ES-I3 (cell line): ENCODE measurements around the gene TTLL5.

ENCODE experiments used
- H3K36me3 ChIP-seq: 2 replicates; pipeline ENCODE4 v1.6.1; 2013; ENCODE audit warnings: mild to moderate bottlenecking, low read length, control low read depth, moderate library complexity; ENCODE audit not compliant: insufficient read depth
- H3K4me1 ChIP-seq: 2 replicates; pipeline ENCODE4 v1.6.1; 2013; ENCODE audit warnings: mild to moderate bottlenecking, control low read depth, low read length; ENCODE audit not compliant: insufficient read depth
- H3K9ac ChIP-seq: 2 replicates; pipeline ENCODE4 v1.6.1; 2013; ENCODE audit warnings: low read depth, mild to moderate bottlenecking, low read length, moderate library complexity
- H3K9me3 ChIP-seq: 2 replicates; pipeline ENCODE4 v1.6.1; 2013; ENCODE audit warnings: mild to moderate bottlenecking, low read length, moderate library complexity; ENCODE audit not compliant: control insufficient read depth, insufficient read depth

The TTLL5 gene

DNA sequence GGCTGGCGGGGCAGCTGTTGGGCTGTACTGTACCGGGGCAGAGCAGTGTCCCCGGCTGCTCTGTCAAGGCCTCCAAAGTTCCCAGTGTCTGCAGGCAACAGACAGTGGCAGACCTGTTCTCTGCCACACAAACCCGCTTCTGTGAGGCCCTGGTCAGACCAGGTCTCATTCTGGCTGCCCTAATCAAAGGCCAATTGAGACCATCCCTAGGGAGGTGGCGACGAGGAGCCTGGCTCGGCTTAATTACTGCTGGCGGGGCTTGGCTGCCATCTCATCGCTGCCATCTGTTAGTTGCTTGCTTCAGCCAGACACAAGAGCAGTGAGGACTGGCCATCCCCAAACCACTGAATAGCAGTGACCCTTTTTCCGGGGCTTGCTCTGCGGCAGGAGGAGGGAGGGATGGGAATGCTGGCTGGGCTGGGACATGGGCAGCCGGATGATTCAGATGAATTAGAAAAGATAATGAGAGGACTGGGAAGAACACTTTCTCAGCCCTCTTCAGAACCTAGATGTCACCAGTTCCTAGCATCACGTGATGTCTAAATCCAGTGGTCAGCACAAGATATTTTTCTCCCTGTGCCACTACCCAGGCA is 24.9 kb upstream of the TTLL5 start:
- no peaks in the 10 kb centered on the region for H3K9me3 ChIP-seq
- no peaks in the 10 kb centered on the region for H3K36me3 ChIP-seq
- H3K4me1 ChIP-seq = peaks cover 14% of the 10 kb centered on the region
- no peak overlapping the region for H3K9ac ChIP-seq

DNA sequence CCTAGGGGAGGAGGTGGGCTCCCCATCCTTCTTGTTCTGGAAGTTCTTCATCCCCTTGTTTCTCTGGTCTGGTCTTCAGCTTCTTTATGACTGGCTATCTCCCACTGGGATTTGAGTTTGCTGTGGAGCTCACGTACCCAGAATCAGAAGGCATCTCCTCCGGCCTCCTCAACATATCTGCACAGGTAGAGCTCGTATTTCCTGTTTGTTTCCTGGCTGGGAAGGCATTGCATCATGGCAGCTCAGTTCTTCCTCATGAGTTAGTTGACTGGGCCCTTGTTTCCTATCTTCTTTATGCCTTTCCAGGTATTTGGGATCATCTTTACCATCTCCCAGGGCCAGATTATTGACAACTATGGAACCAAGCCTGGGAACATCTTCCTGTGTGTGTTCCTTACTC is 20.2 kb upstream of the TTLL5 start:
- Histone ChIP-seq H3K9ac (no peak overlapping the region), H3K9me3 (no peaks in the 10 kb centered on the region), H3K4me1 (peaks cover 3% of the 10 kb centered on the region; the same call in 1 of the 2 replicates), H3K36me3 (no peaks in the 10 kb centered on the region)

DNA sequence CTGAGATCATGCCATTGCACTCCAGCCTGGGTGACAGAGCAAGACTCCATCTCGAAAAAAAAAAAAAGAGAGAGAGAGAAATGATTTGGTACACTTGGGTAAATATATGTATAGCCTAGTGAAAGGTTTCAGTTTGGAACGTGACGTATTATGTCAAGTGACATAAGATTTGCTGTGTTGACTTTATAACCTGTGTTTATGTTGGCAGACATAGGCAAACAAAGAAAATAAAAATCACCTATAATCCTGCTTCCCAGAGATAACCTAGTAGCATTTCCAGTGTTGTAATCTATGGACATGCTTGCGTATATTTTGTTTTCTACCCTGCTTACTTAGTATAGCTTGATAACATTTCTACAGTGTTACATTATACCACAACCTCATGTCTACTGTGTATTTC is 17.1 kb upstream of the TTLL5 start:
- H3K9ac ChIP-seq = no peak overlapping the region
- no peaks in the 10 kb centered on the region; the same call in 1 of the 2 replicates for H3K4me1 ChIP-seq
- H3K9me3 ChIP-seq = no peaks in the 10 kb centered on the region
- H3K36me3 ChIP-seq = peaks cover 7% of the 10 kb centered on the region

DNA sequence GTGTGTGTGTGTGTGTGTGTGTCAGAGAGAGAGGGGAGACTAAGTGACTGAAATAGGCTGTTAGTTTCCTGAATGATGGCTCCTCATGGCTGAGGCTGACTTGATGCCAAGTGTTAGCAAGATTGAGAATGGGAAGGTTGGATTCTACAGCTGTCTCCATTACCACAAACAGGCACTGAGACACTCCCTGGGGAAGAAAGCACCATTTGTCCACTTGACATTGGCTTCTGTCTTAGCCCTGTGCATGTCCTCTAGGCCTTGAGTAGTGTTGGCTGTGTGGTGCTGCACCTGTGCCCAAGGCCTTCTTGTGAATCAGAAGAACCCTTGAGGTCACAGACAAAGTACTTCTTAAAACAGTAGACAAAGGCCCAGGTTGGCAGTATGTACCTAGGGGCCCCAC is 16.0 kb upstream of the TTLL5 start:
- Histone ChIP-seq H3K4me1 (no peaks in the 10 kb centered on the region; the same call in 1 of the 2 replicates), H3K9ac (no peak overlapping the region), H3K36me3 (peaks cover 7% of the 10 kb centered on the region), H3K9me3 (no peaks in the 10 kb centered on the region)

DNA sequence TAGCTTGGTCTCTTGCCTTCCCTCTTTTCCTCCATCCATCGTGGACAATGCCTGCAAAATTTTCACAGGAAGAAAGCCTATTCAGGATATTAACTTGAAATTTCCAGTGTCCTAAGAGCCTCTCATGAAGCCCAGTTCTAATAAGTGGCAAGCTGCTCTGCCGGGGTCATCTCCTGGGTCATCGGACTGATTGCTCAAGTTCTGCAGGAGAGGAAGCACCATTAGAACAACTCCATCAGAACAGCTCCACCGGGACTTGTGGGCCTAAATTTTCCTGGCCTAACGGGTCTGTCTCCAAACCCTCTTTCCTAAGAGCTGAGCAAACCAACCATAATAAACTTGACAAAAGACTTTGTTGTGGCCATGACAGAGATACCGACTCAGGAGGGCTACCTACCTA is 14.3 kb upstream of the TTLL5 start:
- Histone ChIP-seq H3K9me3 (no peaks in the 10 kb centered on the region), H3K4me1 (no peaks in the 10 kb centered on the region; the same call in 1 of the 2 replicates), H3K9ac (no peak overlapping the region), H3K36me3 (peaks cover 11% of the 10 kb centered on the region)

DNA sequence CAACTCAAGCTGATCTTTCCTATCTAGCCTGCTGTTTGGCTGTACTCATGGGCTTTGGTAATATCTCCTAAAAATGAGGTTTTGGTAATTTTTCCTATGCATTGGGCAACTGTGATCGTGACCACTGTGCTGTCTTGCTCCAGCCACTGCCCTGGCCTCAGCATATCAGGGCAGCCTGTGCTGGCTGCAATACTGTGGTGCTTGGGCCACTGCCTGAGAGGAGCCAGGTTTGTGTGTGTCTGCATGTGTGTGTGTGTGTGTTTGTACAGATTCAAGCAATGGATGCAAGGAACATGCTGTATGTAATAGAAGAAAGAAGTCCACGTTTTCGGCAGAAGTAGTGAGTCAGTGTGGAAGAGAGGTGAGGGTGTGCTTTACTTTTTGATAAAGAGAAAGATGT is 13.4 kb upstream of the TTLL5 start:
- H3K4me1 ChIP-seq = no peaks in the 10 kb centered on the region; the same call in 1 of the 2 replicates
- H3K9me3 ChIP-seq = no peaks in the 10 kb centered on the region
- H3K36me3 ChIP-seq = peaks cover 15% of the 10 kb centered on the region
- H3K9ac ChIP-seq = no peak overlapping the region

DNA sequence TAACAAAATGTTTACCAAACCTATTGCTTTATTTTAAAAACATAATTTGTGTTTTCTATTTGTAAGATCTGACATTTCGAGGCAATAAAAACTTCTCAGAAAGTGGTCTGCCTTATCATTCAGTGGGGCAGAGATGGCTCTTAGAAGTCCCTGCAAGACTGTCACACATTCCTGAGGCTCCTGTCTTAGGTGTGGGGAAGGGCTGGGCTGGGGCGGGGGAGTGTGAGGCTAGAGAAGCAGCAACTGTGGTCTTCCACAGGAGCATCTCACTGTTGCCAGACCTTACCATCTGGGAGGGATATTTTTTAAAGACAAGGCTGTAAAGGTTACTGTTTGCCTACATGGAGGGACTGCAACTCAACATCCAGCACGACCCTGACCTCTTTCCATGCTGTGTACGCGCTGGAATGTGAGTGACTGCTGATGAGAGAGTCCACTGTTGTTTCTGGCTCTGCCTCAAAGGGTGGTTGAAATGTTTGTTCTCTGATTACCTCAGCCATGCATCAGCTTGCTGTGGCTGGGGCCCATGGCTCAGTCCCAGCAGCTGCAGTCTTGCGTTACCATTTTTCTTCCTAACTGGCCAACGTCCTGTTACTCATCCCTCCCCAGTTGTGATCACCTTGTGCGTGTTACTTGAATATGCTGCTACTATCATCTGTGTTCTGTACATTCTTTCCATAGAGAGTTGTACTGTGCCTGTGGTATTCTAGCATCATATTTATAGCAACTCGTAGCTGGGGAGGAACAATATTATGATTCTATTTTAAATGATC is 12.8 kb upstream of the TTLL5 start:
- H3K36me3 ChIP-seq = peaks cover 15% of the 10 kb centered on the region
- H3K9ac ChIP-seq = no peak overlapping the region
- H3K4me1 ChIP-seq = no peaks in the 10 kb centered on the region; the same call in 1 of the 2 replicates
- H3K9me3 ChIP-seq = no peaks in the 10 kb centered on the region

DNA sequence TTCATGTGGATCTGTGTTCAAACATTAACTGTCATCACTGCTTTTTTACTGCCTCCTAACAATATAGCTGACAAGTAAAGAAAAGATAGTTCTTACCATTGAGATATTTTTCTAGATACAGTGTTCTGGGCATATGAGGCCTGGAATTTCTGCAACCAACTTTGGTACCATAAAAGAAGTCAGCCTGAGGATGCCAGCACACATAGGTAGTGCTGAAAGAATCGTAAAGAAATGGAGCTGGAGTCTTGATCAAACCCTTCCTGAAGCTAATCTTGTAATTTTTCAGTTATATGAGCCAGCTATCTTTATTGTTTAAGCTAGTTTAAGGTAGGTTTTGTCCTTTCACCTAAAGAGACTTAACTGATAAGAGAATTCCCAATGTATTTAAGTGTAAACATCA is 11.7 kb upstream of the TTLL5 start:
- Histone ChIP-seq H3K9ac (no peak overlapping the region), H3K9me3 (no peaks in the 10 kb centered on the region), H3K4me1 (no peaks in the 10 kb centered on the region; the same call in 1 of the 2 replicates), H3K36me3 (peaks cover 15% of the 10 kb centered on the region)

DNA sequence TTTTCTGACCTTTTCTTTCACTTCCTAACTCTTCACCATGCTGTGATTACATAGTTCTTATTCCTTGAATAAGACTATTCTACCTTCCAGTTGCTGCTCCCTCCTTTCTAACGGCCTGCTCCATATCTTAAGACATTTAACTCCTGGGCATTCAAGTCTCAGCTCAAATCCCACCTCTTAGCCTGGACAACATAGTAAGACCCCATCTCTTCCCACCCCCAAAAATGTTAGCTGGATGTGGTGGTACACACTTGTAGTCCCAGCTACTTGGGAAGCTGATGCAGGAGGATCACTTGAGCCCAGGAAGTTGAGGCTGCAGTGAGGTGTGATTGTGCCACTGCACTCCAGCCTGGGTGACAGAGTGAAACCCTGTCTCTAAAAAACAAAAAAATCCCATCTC is 11.3 kb upstream of the TTLL5 start:
- Histone ChIP-seq H3K9me3 (no peaks in the 10 kb centered on the region), H3K9ac (no peak overlapping the region), H3K36me3 (peaks cover 15% of the 10 kb centered on the region), H3K4me1 (no peaks in the 10 kb centered on the region; the same call in 1 of the 2 replicates)

DNA sequence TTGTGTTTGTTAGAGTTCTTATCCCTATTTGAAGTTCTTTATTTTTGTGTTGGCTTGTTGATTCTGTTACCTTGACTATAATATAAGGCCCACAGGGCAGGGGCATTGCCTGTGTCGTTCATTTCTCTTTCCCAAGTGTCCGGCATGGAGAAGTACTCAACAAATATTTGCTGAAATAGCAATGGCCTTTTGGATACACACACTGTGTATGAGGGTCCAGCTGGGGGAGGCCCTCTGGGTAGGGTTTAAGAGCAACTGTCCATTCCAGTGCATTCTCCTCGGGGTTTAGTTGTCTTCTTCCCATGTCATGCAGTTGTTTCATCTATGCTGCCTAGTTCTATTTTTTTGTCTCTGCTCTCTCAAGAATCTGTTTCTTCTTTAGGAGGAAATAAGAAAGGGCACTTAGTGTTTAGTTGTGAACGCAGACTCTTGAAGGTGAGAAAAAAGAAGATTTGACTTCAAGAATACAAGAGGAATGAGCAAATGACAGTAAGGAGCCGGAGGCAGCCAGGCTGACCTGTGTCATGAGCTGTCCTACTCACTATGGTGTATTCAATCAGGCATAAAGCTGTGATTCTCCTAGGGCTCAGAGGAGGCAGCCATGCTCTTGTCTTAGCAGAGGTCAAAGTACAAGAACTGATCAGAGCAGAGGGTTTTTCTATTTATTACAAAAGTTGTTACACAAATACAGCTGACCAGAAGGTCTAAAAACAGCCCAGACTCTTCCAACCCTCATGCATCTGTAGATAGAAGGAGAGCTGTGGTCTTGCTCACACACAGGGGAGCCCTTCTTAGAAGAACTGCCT is 10.6 kb upstream of the TTLL5 start:
- Histone ChIP-seq H3K9ac (no peak overlapping the region), H3K36me3 (peaks cover 20% of the 10 kb centered on the region), H3K9me3 (no peaks in the 10 kb centered on the region), H3K4me1 (no peaks in the 10 kb centered on the region; the same call in 1 of the 2 replicates)

DNA sequence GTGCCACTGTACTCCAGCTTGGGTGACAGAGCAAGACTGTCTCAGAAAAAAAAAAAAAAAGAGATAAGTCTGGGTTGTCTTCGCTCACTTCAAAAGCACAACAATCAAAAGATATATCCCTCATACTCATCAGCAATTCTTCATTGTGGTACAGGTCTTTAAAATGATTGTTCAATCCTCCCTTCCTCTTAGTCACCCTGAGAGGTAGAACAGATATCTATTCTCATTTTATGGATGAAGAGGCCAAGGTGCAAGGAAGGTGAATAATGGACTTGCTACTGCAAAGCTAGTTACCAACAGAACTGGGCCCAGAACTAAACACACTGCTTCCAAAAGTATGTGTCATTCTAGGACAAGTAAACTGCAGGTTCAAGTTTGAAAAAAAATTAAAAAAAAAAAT is 7.5 kb upstream of the TTLL5 start:
- H3K4me1 ChIP-seq = no peaks in the 10 kb centered on the region; the same call in 1 of the 2 replicates
- H3K9ac ChIP-seq = no peak overlapping the region
- no peaks in the 10 kb centered on the region for H3K9me3 ChIP-seq
- H3K36me3 ChIP-seq = peaks cover 14% of the 10 kb centered on the region; the same call in 1 of the 2 replicates

DNA sequence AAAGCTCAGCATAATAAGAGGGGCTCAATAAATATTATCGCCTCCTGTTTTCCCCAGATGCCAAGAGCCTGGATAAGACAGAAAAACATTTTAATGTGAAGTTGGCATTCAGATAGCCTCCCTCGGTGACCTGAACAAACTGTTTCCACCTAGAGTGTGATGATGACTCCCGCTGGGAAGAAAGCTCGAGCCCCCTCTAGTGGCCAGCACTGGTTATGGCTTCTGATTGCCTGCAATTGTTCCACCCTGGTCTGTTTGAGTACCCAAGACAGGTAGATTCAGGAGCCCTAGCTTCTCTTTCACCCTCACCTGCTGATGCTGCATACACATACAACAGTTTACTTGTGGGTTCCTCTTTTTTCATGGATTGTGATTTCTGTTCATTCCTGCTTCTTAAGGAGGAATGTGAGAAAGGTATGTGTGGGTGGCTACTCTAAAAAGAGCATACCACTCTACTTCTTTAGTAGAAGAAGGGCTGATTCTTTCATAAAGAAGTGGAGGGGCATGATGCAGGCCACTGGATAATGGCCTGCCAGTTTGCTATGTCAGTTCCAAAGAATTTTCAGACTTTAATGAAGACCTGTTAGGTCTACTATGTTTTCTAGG is 6.8 kb upstream of the TTLL5 start:
- H3K36me3 ChIP-seq = peaks cover 13% of the 10 kb centered on the region; the same call in 1 of the 2 replicates
- no peaks in the 10 kb centered on the region for H3K4me1 ChIP-seq
- H3K9me3 ChIP-seq = no peaks in the 10 kb centered on the region
- no peak overlapping the region for H3K9ac ChIP-seq

DNA sequence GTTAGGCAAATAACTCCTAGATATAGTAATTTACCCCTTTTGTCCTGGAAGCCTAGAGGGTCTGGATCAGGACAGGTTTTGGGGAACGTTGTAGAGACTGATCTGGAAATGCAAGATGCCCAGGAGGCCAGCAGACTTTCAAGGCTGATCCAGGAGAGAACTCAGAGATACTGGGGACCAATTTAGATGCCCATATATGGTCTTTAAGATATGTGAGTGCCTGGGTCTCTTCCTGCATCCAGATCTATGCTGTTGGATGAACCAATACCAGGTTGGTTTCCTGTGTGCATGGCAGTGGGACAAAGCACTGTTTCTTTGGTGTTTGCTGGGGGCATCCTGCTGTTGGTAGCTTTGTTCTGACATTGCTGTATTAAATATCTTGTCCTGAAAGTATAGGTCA is 5.8 kb upstream of the TTLL5 start:
- Histone ChIP-seq H3K4me1 (no peaks in the 10 kb centered on the region), H3K36me3 (peaks cover 13% of the 10 kb centered on the region; the same call in 1 of the 2 replicates), H3K9ac (no peak overlapping the region), H3K9me3 (no peaks in the 10 kb centered on the region)

DNA sequence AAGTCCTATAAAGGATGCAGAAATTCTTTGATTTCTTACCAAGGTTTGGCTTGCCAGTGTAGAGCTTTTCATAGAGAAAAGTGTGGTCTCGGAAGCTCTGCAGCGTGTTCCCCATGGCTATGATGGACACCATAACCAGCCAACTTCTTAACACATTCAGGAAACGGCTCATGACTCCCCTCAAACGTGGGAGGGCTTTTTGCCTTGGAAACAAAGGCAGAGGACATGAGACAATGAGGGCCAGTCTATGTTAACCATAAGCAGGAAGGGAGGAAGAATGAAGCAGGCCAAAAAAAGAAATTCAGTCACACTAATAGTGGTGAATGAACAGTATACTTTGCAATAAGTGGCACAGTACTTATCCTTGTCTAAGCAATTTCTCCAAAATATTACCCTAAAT is 3.7 kb upstream of the TTLL5 start:
- peaks cover 5% of the 10 kb centered on the region; the same call in 1 of the 2 replicates for H3K36me3 ChIP-seq
- H3K9me3 ChIP-seq = no peaks in the 10 kb centered on the region
- no peak overlapping the region for H3K9ac ChIP-seq
- H3K4me1 ChIP-seq = no peaks in the 10 kb centered on the region
